H9 (cell line): ENCODE measurements around the gene IPO11. TPM values are rescaled to one million over a fixed set of nuclear protein-coding genes. Genes with fewer than 3 reads are reported as not detected.

Experiments
- DNase-seq: peaks from one replicate; pipeline ENCODE4 v3.0.0-alpha.2; 2017
- H2AFZ ChIP-seq: one replicate; pipeline ENCODE4 v1.6.1; 2013; ENCODE audit warnings: mild to moderate bottlenecking, low read length, control low read depth, moderate library complexity
- H2AK5ac ChIP-seq: 2 replicates; pipeline ENCODE4 v1.6.1; 2013; ENCODE audit warnings: low read length, control low read depth, mixed read lengths; ENCODE audit not compliant: insufficient read length
- H2BK120ac ChIP-seq: one replicate; pipeline ENCODE4 v1.6.1; 2013; ENCODE audit warnings: low read depth, mild to moderate bottlenecking, low read length, control low read depth, inconsistent platforms; ENCODE audit not compliant: poor library complexity, severe bottlenecking
- H2BK12ac ChIP-seq: 2 replicates; pipeline ENCODE4 v1.6.1; 2013; ENCODE audit warnings: low read length, control low read depth, mixed read lengths, low read depth; ENCODE audit not compliant: insufficient read length
- H2BK15ac ChIP-seq: 2 replicates; pipeline ENCODE4 v1.6.1; 2013; ENCODE audit warnings: low read depth, low read length, control low read depth
- H2BK20ac ChIP-seq: one replicate; pipeline ENCODE4 v1.6.1; 2013; ENCODE audit warnings: low read depth, mild to moderate bottlenecking, low read length, control low read depth, inconsistent platforms; ENCODE audit not compliant: poor library complexity, severe bottlenecking
- H2BK5ac ChIP-seq: 2 replicates; pipeline ENCODE4 v1.6.1; 2013; ENCODE audit warnings: low read length, control low read depth, mixed read lengths; ENCODE audit not compliant: insufficient read length
- H3K14ac ChIP-seq: 2 replicates; pipeline ENCODE4 v1.6.1; 2013; ENCODE audit warnings: low read length, control low read depth; ENCODE audit not compliant: insufficient read depth
- H3K18ac ChIP-seq: 2 replicates; pipeline ENCODE4 v1.6.1; 2013; ENCODE audit warnings: low read depth, mild to moderate bottlenecking, mixed read lengths, low read length, control low read depth; ENCODE audit not compliant: insufficient read length
- H3K23ac ChIP-seq: 2 replicates; pipeline ENCODE4 v1.6.1; 2013; ENCODE audit warnings: low read length, control low read depth, mixed read lengths, low read depth; ENCODE audit not compliant: insufficient read length
- H3K23me2 ChIP-seq: 2 replicates; pipeline ENCODE4 v1.6.1; 2013; ENCODE audit warnings: low read depth, mild to moderate bottlenecking, mixed read lengths, low read length, control low read depth; ENCODE audit not compliant: insufficient read length, poor library complexity, severe bottlenecking
- H3K27ac ChIP-seq: 2 replicates; pipeline ENCODE4 v1.5.1; 2013; ENCODE audit warnings: low read length, control low read depth, mixed read lengths, low read depth; ENCODE audit not compliant: insufficient read length
- H3K27me3 ChIP-seq: 2 replicates; pipeline ENCODE4 v1.6.1; 2013; ENCODE audit warnings: low read length, control low read depth, inconsistent platforms; ENCODE audit not compliant: insufficient read depth
- H3K4ac ChIP-seq: 2 replicates; pipeline ENCODE4 v1.6.1; 2013; ENCODE audit warnings: low read depth, mild to moderate bottlenecking, control low read depth, inconsistent platforms, low read length, moderate library complexity
- H3K4me1 ChIP-seq: 2 replicates; pipeline ENCODE4 v1.6.1; 2013; ENCODE audit warnings: low read length, control low read depth, inconsistent platforms; ENCODE audit not compliant: insufficient read depth
- H3K4me2 ChIP-seq: 2 replicates; pipeline ENCODE4 v1.6.1; 2013; ENCODE audit warnings: low read length, control low read depth, mixed read lengths; ENCODE audit not compliant: insufficient read length, insufficient read depth
- H3K56ac ChIP-seq: 2 replicates; pipeline ENCODE4 v1.6.1; 2013; ENCODE audit warnings: low read depth, mild to moderate bottlenecking, mixed read lengths, low read length, control low read depth; ENCODE audit not compliant: insufficient read length
- H3K79me1 ChIP-seq: 2 replicates; pipeline ENCODE4 v1.6.1; 2013; ENCODE audit warnings: low read depth, mild to moderate bottlenecking, moderate library complexity, low read length, control low read depth, inconsistent platforms; ENCODE audit not compliant: insufficient read depth, poor library complexity, severe bottlenecking
- H3K79me2 ChIP-seq: 2 replicates; pipeline ENCODE4 v1.6.1; 2013; ENCODE audit warnings: low read length, control low read depth, inconsistent platforms; ENCODE audit not compliant: insufficient read depth
- H3K9ac ChIP-seq: 2 replicates; pipeline ENCODE4 v1.6.1; 2013; ENCODE audit warnings: low read length, control low read depth, mixed read lengths; ENCODE audit not compliant: insufficient read length; ENCODE audit errors: extremely low read depth
- H3K9me3 ChIP-seq: one replicate; pipeline ENCODE4 v1.6.1; 2013; ENCODE audit warnings: low read depth, low read length, inconsistent platforms; ENCODE audit not compliant: control insufficient read depth
- H3T11ph ChIP-seq: one replicate; pipeline ENCODE4 v1.6.1; 2013; ENCODE audit warnings: mild to moderate bottlenecking, low read length, control low read depth, inconsistent platforms
- H4K20me1 ChIP-seq: one replicate; pipeline ENCODE4 v1.6.1; 2013; ENCODE audit not compliant: control insufficient read depth, insufficient read length, insufficient read depth
- H4K5ac ChIP-seq: 2 replicates; pipeline ENCODE4 v1.6.1; 2013; ENCODE audit warnings: low read depth, mild to moderate bottlenecking, mixed read lengths, low read length, control low read depth; ENCODE audit not compliant: insufficient read length
- H4K8ac ChIP-seq: replicated peaks from 2 replicates; pipeline ENCODE4 v1.6.1; 2013; ENCODE audit warnings: low read length, control low read depth, mixed read lengths, low read depth; ENCODE audit not compliant: insufficient read length
- H4K91ac ChIP-seq: 2 replicates; pipeline ENCODE4 v1.6.1; 2013; ENCODE audit warnings: low read depth, mild to moderate bottlenecking, moderate library complexity, mixed read lengths, low read length, control low read depth; ENCODE audit not compliant: insufficient read length
- H3K27ac Mint-ChIP-seq, 3 experiments: 2 replicates in 2 of 3; 3 replicates in 1 of 3; pipeline ENCODE4 v1.8.0; 2020 to 2021; ENCODE audit warnings: mixed read lengths in 3 of 3, mild to moderate bottlenecking in 1 of 3, moderate library complexity in 1 of 3
- H3K27me3 Mint-ChIP-seq: 2 replicates; pipeline ENCODE4 v1.8.0; 2021; ENCODE audit warnings: low read depth, mild to moderate bottlenecking, moderate library complexity, mixed read lengths
- H3K36me3 Mint-ChIP-seq, 3 experiments: 2 replicates in 2 of 3; 3 replicates in 1 of 3; pipeline ENCODE4 v1.8.0; 2020 to 2021; ENCODE audit warnings: low read depth in 3 of 3, mixed read lengths in 3 of 3; ENCODE audit not compliant: insufficient read depth in 1 of 3
- H3K4me1 Mint-ChIP-seq, 2 experiments: 2 replicates each; pipeline ENCODE4 v1.8.0; 2020; ENCODE audit warnings: mixed read lengths in 2 of 2
- H3K4me3 Mint-ChIP-seq, 2 experiments: 2 replicates in 1 of 2; 3 replicates in 1 of 2; pipeline ENCODE4 v1.8.0; 2020 to 2021; ENCODE audit warnings: mild to moderate bottlenecking in 2 of 2, mixed read lengths in 2 of 2, moderate library complexity in 1 of 2
- H3K9me3 Mint-ChIP-seq, 2 experiments: 2 replicates in 1 of 2; 3 replicates in 1 of 2; pipeline ENCODE4 v1.8.0; 2020; ENCODE audit warnings: mild to moderate bottlenecking in 2 of 2, mixed read lengths in 2 of 2, moderate library complexity in 1 of 2
- WGBS: extraction: QIAGEN DNeasy Blood & Tissue Kit; methylation state at CpG from one replicate; pipeline ENCODE4 v1.1.7; 2013; ENCODE audit warnings: missing lambda C conversion rate, low lambda C conversion rate, mixed read lengths; ENCODE audit not compliant: insufficient read length; ENCODE audit errors: extremely low coverage; 5-methylcytosine and 5-hydroxymethylcytosine counted together
- total RNA-seq: library from RNA; stranded (reverse); gene quantifications from 2 replicates; pipeline ENCODE4 v1.2.1, GENCODE V29; 2021
- TF ChIP-seq, protein P1 (sequence below): fragments of 200-600 bp; sonication (generic); conservative IDR thresholded peaks from 3 replicates; pipeline ENCODE4 v1.8.0; 2021; ENCODE audit warnings: antibody characterized with exemption, mild to moderate bottlenecking

The IPO11 gene
- total RNA-seq, 1 experiment from 2014 or later: 63.0 TPM

DNA sequence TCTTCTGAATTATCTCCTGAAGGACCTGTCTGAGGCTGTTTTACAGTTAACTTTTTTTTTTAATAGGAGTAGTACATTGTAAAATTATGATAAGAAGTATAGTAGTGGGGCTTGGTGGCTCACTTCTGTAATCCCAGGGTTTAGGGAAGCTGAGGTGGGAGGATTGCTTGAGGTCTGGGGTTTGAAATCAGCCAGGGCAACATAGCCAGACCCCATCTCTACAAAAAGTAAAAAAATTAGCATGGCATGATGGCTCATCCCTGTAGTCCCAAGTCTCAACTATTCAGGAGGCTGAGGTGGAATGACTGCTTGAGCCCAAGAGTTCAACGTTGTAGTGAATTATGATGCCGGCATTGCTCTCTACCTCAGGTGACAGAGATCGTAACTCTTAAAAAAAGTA lies 7.0 kb downstream of the IPO11 start:
- TF ChIP-seq, protein P1, sequence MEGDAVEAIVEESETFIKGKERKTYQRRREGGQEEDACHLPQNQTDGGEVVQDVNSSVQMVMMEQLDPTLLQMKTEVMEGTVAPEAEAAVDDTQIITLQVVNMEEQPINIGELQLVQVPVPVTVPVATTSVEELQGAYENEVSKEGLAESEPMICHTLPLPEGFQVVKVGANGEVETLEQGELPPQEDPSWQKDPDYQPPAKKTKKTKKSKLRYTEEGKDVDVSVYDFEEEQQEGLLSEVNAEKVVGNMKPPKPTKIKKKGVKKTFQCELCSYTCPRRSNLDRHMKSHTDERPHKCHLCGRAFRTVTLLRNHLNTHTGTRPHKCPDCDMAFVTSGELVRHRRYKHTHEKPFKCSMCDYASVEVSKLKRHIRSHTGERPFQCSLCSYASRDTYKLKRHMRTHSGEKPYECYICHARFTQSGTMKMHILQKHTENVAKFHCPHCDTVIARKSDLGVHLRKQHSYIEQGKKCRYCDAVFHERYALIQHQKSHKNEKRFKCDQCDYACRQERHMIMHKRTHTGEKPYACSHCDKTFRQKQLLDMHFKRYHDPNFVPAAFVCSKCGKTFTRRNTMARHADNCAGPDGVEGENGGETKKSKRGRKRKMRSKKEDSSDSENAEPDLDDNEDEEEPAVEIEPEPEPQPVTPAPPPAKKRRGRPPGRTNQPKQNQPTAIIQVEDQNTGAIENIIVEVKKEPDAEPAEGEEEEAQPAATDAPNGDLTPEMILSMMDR: no peak
- Histone ChIP-seq H3K79me1 (peaks cover 2% of the 10 kb centered on the region), H3K4me1 (no peaks in the 10 kb centered on the region), H2AK5ac (no peak overlapping the region), H4K91ac (no peak overlapping the region), H3K14ac (no peak overlapping the region), H3K23ac (no peak overlapping the region), H3K79me2 (peaks cover 14% of the 10 kb centered on the region; the same call in 1 of the 2 replicates), H2AFZ (no peak overlapping the region), H3K23me2 (no peaks in the 10 kb centered on the region), H3K27me3 (no peaks in the 10 kb centered on the region), H3T11ph (no peak overlapping the region), H2BK5ac (no peak overlapping the region), H2BK15ac (no peak overlapping the region), H2BK12ac (no peak overlapping the region), H3K9me3 (no peaks in the 10 kb centered on the region), H3K9ac (no peak overlapping the region), H4K5ac (no peak overlapping the region), H3K4ac (no peak overlapping the region), H3K27ac (no peak overlapping the region), H3K18ac (no peak overlapping the region), H4K8ac (no peak overlapping the region), H3K56ac (no peak overlapping the region), H4K20me1 (no peaks in the 10 kb centered on the region), H2BK120ac (no peak overlapping the region), H3K4me2 (no peak overlapping the region), H2BK20ac (no peak overlapping the region)
- Mint-ChIP-seq H3K27me3 (no peaks in the 10 kb centered on the region), H3K36me3 (peaks cover 7 to 10% (median 9%) of the 10 kb centered on the region in 3 experiments; a peak in 6 of 7 replicates), H3K27ac (no peak overlapping the region), H3K9me3 (no peaks in the 10 kb centered on the region), H3K4me1 (no peaks in the 10 kb centered on the region), H3K4me3 (no peak overlapping the region)
- no peak for DNase-seq
- no CpG with 5 or more reads among the region's 3 CpGs for WGBS
